HepG2 (cell line): ENCODE data around the gene AURKA. TPM values are rescaled to one million over a fixed set of nuclear protein-coding genes. Genes with fewer than 3 reads are reported as not detected.
A peak's percentile ranks its signal among the peaks of the same experiment; 100 is the strongest.

Experiments
- GABPA ChIP-seq, 2 experiments: IDR thresholded peaks; 2 replicates each; pipeline ENCODE4 v1.6.1; 2011 to 2016; ENCODE audit warnings: low read depth in 2 of 2, low read length in 1 of 2, missing biosample characterization in 1 of 2, missing genetic modification characterization in 1 of 2
- KDM2A ChIP-seq: sonication (generic); formaldehyde crosslinking; IDR thresholded peaks from 2 replicates; pipeline ENCODE4 v1.4.0; 2020; ENCODE audit warnings: low read depth, missing genetic modification reagents, borderline replicate concordance
- NFYC ChIP-seq: IDR thresholded peaks from 2 replicates; pipeline ENCODE4 v1.6.1; 2016; ENCODE audit warnings: missing genetic modification reagents, missing compliant biosample characterization
- RELA ChIP-seq: sonication (generic); formaldehyde crosslinking; IDR thresholded peaks from 2 replicates; pipeline ENCODE4 v1.4.0; 2020; ENCODE audit warnings: missing genetic modification reagents
- SCMH1 ChIP-seq: sonication (generic); formaldehyde crosslinking; IDR thresholded peaks from 2 replicates; pipeline ENCODE4 v1.9.0; 2021; ENCODE audit warnings: missing genetic modification reagents, mild to moderate bottlenecking, borderline replicate concordance
- SIN3A ChIP-seq: IDR thresholded peaks from 2 replicates; pipeline ENCODE4 v1.6.1; 2011; ENCODE audit warnings: low read depth, mild to moderate bottlenecking, control low read depth, low read length, borderline replicate concordance
- SNAI1 ChIP-seq: sonication (generic); formaldehyde crosslinking; IDR thresholded peaks from 2 replicates; pipeline ENCODE4 v1.5.0; 2020; ENCODE audit warnings: mild to moderate bottlenecking, missing genetic modification reagents, borderline replicate concordance
- SP4 ChIP-seq: sonication (generic); formaldehyde crosslinking; IDR thresholded peaks from 2 replicates; pipeline ENCODE4 v1.8.1; 2023; ENCODE audit warnings: mild to moderate bottlenecking, missing genetic modification reagents
- ZFY ChIP-seq: sonication (generic); formaldehyde crosslinking; IDR thresholded peaks from 2 replicates; pipeline ENCODE4 v1.4.0; 2020; ENCODE audit warnings: missing genetic modification reagents
- ZNF563 ChIP-seq: sonication (generic); formaldehyde crosslinking; IDR thresholded peaks from 2 replicates; pipeline ENCODE4 v1.8.0; 2022; ENCODE audit warnings: mild to moderate bottlenecking, moderate library complexity, missing genetic modification reagents
- ZSCAN30 ChIP-seq: sonication (generic); formaldehyde crosslinking; IDR thresholded peaks from 2 replicates; pipeline ENCODE4 v1.5.0; 2020; ENCODE audit warnings: mild to moderate bottlenecking, missing genetic modification reagents
- polyA plus RNA-seq, 8 experiments: library from polyadenylated mRNA; depleted of rRNA in 3 of 8; stranded (reverse) in 7 of 8; unstranded in 1 of 8; fragments of >200 nt; fragmentation: Illumina TruSeq in 4 of 8; extraction: Trizol in 4 of 8; gene quantifications; 2 replicates each; pipeline versions ENCODE4 v1.2.1 to v1.2.3, GENCODE V29; 2011 to 2016; ENCODE audit warnings: low read depth in 4 of 8, missing spikeins in 1 of 8, mixed read lengths in 1 of 8; ENCODE audit not compliant: insufficient read depth in 1 of 8
- total RNA-seq, 5 experiments: library from RNA; depleted of rRNA; stranded (reverse); fragments of >200 nt; fragmentation: Illumina TruSeq; extraction: Trizol; gene quantifications; 2 replicates each; pipeline ENCODE4 v1.2.3, GENCODE V29; 2016; ENCODE audit warnings: low read depth in 1 of 5
- TF ChIP-seq, protein P1 (sequence below): sonication (generic); formaldehyde crosslinking; IDR thresholded peaks from 2 replicates; pipeline ENCODE4 v1.9.0; 2021; ENCODE audit warnings: missing genetic modification reagents, borderline replicate concordance
- TF ChIP-seq, protein P2 (sequence below): sonication (generic); formaldehyde crosslinking; IDR thresholded peaks from 2 replicates; pipeline ENCODE4 v1.4.0; 2020; ENCODE audit warnings: missing genetic modification reagents
- TF ChIP-seq, protein P3 (sequence below): sonication (generic); formaldehyde crosslinking; conservative IDR thresholded peaks from 2 replicates; pipeline ENCODE4 v1.4.0; 2020; ENCODE audit warnings: missing genetic modification reagents
- TF ChIP-seq, protein P4 (sequence below), 2 experiments: IDR thresholded peaks; 2 replicates each; pipeline ENCODE4 v1.6.1; 2011 to 2012; ENCODE audit warnings: low read length in 2 of 2, borderline replicate concordance in 1 of 2, low read depth in 1 of 2, mild to moderate bottlenecking in 1 of 2, moderate library complexity in 1 of 2
- TF ChIP-seq, protein P5 (sequence below): sonication (generic); formaldehyde crosslinking; IDR thresholded peaks from 2 replicates; pipeline ENCODE4 v1.9.0; 2022; ENCODE audit warnings: low read depth, missing genetic modification reagents

AURKA gene
- total and polyA plus RNA-seq, 2 of the 13 experiments (the other 11 are each of a cell fraction or from before 2014, with no cell fraction given), result 96.4 to 224 TPM

DNA sequence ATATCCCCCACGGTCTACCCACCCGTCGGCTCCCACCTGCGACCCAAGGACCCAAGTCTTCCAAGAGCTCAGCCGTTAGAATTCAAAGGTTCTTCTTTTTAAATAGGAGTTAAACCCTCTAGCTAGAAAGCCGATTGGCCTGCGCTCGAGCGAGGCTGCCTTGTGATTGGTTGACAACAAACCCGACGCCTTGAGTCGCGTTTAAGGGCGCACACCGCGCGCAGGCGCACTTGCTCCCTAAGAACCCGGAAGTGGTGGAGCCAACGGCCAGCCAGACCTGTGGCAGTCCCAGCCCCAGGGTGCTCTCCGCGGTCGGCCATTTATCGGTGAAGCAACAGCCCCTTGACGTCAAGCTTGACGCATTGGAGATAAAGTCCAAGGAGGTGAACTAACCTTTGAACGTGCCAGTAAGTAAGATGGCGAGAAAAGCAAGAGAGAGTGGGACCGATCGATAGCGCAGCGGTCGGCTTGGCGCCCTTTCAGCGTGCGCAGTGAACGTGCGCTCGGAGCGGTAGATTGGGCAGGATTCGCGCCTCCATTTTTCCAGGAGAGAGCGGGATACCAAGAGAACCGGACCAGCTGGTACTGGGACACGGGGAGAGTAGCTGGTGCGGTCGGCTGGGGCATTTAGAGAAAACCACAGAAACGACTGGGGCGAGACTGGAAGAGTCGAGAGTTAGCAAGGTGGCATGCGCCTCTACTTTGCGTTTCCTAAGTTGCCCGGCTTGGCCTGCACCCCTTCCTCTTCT lies at the start of gene AURKA, which contains the start of gene CSTF1 (continued):
- TF ChIP-seq, protein P1, sequence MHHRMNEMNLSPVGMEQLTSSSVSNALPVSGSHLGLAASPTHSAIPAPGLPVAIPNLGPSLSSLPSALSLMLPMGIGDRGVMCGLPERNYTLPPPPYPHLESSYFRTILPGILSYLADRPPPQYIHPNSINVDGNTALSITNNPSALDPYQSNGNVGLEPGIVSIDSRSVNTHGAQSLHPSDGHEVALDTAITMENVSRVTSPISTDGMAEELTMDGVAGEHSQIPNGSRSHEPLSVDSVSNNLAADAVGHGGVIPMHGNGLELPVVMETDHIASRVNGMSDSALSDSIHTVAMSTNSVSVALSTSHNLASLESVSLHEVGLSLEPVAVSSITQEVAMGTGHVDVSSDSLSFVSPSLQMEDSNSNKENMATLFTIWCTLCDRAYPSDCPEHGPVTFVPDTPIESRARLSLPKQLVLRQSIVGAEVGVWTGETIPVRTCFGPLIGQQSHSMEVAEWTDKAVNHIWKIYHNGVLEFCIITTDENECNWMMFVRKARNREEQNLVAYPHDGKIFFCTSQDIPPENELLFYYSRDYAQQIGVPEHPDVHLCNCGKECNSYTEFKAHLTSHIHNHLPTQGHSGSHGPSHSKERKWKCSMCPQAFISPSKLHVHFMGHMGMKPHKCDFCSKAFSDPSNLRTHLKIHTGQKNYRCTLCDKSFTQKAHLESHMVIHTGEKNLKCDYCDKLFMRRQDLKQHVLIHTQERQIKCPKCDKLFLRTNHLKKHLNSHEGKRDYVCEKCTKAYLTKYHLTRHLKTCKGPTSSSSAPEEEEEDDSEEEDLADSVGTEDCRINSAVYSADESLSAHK (CRISPR knock-in tag), result 0 out of 2 replicates have a peak, but pooled peaks have one; percentile 37
- TF ChIP-seq GABPA (IDR thresholded peaks at IDR 0.05; ENCODE audit: low read depth, low read length) (peak; percentile 25; the same call in 1 of the 2 replicates), GABPA (CRISPR knock-in tag; IDR thresholded peaks at IDR 0.05; ENCODE audit: low read depth) (peak; percentile 89), NFYC (CRISPR knock-in tag) (peak; percentile 96), SNAI1 (CRISPR knock-in tag) (peak; percentile 96), SCMH1 (CRISPR knock-in tag) (no peak), ZSCAN30 (CRISPR knock-in tag) (0 out of 2 replicates have a peak, but pooled peaks have one; percentile 78), SIN3A (peak; percentile 99), ZNF563 (CRISPR knock-in tag) (peak; percentile 72), KDM2A (CRISPR knock-in tag) (peak; percentile 98), RELA (CRISPR knock-in tag) (peak; percentile 93), ZFY (CRISPR knock-in tag) (peak; percentile 97), SP4 (peak; percentile 74; the same call in 1 of the 2 replicates)
- TF ChIP-seq, protein P2, sequence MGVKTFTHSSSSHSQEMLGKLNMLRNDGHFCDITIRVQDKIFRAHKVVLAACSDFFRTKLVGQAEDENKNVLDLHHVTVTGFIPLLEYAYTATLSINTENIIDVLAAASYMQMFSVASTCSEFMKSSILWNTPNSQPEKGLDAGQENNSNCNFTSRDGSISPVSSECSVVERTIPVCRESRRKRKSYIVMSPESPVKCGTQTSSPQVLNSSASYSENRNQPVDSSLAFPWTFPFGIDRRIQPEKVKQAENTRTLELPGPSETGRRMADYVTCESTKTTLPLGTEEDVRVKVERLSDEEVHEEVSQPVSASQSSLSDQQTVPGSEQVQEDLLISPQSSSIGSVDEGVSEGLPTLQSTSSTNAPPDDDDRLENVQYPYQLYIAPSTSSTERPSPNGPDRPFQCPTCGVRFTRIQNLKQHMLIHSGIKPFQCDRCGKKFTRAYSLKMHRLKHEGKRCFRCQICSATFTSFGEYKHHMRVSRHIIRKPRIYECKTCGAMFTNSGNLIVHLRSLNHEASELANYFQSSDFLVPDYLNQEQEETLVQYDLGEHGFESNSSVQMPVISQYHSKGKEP (CRISPR knock-in tag), result no peak; the same call in 1 of the 2 replicates
- TF ChIP-seq, protein P3, sequence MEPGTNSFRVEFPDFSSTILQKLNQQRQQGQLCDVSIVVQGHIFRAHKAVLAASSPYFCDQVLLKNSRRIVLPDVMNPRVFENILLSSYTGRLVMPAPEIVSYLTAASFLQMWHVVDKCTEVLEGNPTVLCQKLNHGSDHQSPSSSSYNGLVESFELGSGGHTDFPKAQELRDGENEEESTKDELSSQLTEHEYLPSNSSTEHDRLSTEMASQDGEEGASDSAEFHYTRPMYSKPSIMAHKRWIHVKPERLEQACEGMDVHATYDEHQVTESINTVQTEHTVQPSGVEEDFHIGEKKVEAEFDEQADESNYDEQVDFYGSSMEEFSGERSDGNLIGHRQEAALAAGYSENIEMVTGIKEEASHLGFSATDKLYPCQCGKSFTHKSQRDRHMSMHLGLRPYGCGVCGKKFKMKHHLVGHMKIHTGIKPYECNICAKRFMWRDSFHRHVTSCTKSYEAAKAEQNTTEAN (CRISPR knock-in tag), result peak; percentile 95
- TF ChIP-seq, protein P4, sequence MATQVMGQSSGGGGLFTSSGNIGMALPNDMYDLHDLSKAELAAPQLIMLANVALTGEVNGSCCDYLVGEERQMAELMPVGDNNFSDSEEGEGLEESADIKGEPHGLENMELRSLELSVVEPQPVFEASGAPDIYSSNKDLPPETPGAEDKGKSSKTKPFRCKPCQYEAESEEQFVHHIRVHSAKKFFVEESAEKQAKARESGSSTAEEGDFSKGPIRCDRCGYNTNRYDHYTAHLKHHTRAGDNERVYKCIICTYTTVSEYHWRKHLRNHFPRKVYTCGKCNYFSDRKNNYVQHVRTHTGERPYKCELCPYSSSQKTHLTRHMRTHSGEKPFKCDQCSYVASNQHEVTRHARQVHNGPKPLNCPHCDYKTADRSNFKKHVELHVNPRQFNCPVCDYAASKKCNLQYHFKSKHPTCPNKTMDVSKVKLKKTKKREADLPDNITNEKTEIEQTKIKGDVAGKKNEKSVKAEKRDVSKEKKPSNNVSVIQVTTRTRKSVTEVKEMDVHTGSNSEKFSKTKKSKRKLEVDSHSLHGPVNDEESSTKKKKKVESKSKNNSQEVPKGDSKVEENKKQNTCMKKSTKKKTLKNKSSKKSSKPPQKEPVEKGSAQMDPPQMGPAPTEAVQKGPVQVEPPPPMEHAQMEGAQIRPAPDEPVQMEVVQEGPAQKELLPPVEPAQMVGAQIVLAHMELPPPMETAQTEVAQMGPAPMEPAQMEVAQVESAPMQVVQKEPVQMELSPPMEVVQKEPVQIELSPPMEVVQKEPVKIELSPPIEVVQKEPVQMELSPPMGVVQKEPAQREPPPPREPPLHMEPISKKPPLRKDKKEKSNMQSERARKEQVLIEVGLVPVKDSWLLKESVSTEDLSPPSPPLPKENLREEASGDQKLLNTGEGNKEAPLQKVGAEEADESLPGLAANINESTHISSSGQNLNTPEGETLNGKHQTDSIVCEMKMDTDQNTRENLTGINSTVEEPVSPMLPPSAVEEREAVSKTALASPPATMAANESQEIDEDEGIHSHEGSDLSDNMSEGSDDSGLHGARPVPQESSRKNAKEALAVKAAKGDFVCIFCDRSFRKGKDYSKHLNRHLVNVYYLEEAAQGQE (IDR thresholded peaks at IDR 0.05; ENCODE audit: borderline replicate concordance in 1 of 2, low read depth in 1 of 2, low read length in 2 of 2), result peak in 1 of 2 experiments; percentile 70; a peak in 1 of 4 replicates
- TF ChIP-seq, protein P5, sequence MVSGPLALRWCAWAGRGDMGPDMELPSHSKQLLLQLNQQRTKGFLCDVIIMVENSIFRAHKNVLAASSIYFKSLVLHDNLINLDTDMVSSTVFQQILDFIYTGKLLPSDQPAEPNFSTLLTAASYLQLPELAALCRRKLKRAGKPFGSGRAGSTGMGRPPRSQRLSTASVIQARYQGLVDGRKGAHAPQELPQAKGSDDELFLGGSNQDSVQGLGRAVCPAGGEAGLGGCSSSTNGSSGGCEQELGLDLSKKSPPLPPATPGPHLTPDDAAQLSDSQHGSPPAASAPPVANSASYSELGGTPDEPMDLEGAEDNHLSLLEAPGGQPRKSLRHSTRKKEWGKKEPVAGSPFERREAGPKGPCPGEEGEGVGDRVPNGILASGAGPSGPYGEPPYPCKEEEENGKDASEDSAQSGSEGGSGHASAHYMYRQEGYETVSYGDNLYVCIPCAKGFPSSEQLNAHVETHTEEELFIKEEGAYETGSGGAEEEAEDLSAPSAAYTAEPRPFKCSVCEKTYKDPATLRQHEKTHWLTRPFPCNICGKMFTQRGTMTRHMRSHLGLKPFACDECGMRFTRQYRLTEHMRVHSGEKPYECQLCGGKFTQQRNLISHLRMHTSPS (CRISPR knock-in tag), result peak; percentile 79
